Measurements from ENCODE around the gene RTL10.

Gene RTL10

DNA sequence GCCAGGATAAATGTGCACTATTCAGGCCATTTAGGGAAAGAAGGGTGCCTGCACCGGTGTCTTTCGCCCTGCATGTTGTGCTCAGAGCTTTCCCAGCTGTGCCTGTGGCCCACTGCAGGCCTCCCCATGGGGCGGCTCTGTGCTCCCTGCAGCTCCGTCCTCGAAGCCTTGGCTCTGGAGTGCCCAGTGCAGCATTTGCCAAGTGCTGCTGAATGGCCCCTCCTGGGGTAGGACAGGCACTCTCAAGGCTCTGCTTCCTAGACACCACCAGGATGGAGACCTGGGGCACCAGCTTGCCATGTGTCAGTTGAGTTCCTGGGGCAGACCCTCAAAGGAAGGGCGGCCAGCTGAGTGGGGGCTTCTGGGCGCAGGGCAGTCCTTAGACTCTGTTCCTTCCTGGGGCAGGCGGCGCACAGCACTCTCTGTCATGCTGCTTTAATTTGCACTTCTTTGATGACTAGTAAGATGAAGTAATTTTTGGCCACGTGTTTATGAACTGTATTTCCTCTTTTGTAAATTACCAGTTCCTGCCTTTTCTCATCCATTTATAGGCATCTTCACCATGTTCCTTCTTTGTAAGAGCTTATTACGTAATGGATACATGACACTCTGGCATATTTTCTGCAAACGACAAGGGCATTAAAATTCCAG, 32.1 kb upstream of the RTL10 start:
- no peak for TF ChIP-seq EZH2phosphoT487 (IDR thresholded peaks at IDR 0.05; ENCODE audit: borderline replicate concordance, low read length)
- TF ChIP-seq, protein P1, sequence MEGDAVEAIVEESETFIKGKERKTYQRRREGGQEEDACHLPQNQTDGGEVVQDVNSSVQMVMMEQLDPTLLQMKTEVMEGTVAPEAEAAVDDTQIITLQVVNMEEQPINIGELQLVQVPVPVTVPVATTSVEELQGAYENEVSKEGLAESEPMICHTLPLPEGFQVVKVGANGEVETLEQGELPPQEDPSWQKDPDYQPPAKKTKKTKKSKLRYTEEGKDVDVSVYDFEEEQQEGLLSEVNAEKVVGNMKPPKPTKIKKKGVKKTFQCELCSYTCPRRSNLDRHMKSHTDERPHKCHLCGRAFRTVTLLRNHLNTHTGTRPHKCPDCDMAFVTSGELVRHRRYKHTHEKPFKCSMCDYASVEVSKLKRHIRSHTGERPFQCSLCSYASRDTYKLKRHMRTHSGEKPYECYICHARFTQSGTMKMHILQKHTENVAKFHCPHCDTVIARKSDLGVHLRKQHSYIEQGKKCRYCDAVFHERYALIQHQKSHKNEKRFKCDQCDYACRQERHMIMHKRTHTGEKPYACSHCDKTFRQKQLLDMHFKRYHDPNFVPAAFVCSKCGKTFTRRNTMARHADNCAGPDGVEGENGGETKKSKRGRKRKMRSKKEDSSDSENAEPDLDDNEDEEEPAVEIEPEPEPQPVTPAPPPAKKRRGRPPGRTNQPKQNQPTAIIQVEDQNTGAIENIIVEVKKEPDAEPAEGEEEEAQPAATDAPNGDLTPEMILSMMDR (IDR thresholded peaks at IDR 0.05; ENCODE audit: low read depth, low read length, poor library complexity, severe bottlenecking) = no peak
- no peaks in the 10 kb centered on the region for H4K20me1 ChIP-seq (ENCODE audit: control insufficient read depth, insufficient read depth, low read depth, low read length)
- H3K4me2 ChIP-seq (ENCODE audit: low read length) = peak overlapping the region; percentile 63
- H3K79me2 ChIP-seq (ENCODE audit: control insufficient read depth, low read length) = no peaks in the 10 kb centered on the region
- peaks cover 48% of the 10 kb centered on the region for H3K4me1 ChIP-seq (ENCODE audit: control insufficient read depth, low read length)
- peak overlapping the region; percentile 58 for H3K27ac ChIP-seq (ENCODE audit: low read depth, low read length)
- peaks cover 7% of the 10 kb centered on the region for H3K36me3 ChIP-seq (ENCODE audit: control insufficient read depth, low read length)
- H3K4me3 ChIP-seq (ENCODE audit: low read length) = peak overlapping the region; percentile 43
- H3K9me3 ChIP-seq (ENCODE audit: control insufficient read depth, insufficient read depth, low read length) = no peaks in the 10 kb centered on the region
- H3K9me2 ChIP-seq (replicated peaks; ENCODE audit: control insufficient read depth, low read length) = no peaks in the 10 kb centered on the region
- H3F3A ChIP-seq (ENCODE audit: control insufficient read depth, insufficient read depth) = peaks cover 10% of the 10 kb centered on the region; the same call in 1 of the 2 replicates
- no peaks in the 10 kb centered on the region for H3K27me3 ChIP-seq (ENCODE audit: control insufficient read depth, low read length)

DNA sequence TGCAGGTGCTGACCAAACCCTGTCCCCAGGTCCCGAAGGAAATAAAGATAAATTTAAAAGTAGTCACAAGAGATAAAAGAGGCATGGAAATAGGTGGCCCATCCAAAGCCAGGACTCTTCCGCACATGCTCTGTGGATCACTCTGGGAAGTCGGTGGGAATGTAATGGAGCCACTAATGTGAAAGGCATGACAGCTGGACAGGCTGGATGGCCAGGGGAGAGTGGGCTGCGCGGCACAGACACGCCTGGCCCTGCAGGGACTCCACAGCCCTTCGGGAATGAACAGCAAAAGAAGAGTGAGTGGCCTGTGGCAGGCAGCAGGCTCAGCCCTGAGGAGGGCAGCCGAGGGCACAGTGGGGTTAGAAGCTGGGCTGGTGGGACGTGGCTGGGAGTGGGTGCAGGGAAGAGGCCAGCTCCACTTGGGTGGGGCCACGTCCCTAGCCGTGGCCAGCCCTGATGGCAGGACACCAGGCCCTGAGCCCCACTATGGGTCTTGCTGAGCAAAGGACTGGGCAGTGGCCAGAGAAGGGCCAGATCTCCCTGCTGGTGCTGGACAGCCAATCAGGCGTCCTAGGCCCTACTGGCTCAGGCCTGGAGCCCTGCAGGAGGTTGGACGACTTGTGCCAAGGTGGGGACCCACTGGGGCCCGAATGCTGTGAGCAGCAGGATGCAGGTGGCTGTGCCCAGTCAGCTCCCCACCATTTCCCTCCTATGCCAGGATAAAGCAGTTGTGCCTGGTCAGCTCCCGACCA, 31.3 kb upstream of the RTL10 start:
- Histone ChIP-seq H3K27me3 (ENCODE audit: control insufficient read depth, low read length) (no peaks in the 10 kb centered on the region), H3K79me2 (ENCODE audit: control insufficient read depth, low read length) (no peaks in the 10 kb centered on the region), H3K4me2 (ENCODE audit: low read length) (peak overlapping the region; percentile 63), H3K27ac (ENCODE audit: low read depth, low read length) (peak overlapping the region; percentile 58), H4K20me1 (ENCODE audit: control insufficient read depth, insufficient read depth, low read depth, low read length) (no peaks in the 10 kb centered on the region), H3K36me3 (ENCODE audit: control insufficient read depth, low read length) (peaks cover 4% of the 10 kb centered on the region), H3K4me3 (ENCODE audit: low read length) (peak overlapping the region; percentile 43; the same call in 1 of the 2 replicates), H3K4me1 (ENCODE audit: control insufficient read depth, low read length) (peaks cover 41% of the 10 kb centered on the region), H3F3A (ENCODE audit: control insufficient read depth, insufficient read depth) (peaks cover 6% of the 10 kb centered on the region; the same call in 1 of the 2 replicates), H3K9me2 (replicated peaks; ENCODE audit: control insufficient read depth, low read length) (no peaks in the 10 kb centered on the region), H3K9me3 (ENCODE audit: control insufficient read depth, insufficient read depth, low read length) (no peaks in the 10 kb centered on the region)
- TF ChIP-seq EZH2phosphoT487 (IDR thresholded peaks at IDR 0.05; ENCODE audit: borderline replicate concordance, low read length) = no peak

DNA sequence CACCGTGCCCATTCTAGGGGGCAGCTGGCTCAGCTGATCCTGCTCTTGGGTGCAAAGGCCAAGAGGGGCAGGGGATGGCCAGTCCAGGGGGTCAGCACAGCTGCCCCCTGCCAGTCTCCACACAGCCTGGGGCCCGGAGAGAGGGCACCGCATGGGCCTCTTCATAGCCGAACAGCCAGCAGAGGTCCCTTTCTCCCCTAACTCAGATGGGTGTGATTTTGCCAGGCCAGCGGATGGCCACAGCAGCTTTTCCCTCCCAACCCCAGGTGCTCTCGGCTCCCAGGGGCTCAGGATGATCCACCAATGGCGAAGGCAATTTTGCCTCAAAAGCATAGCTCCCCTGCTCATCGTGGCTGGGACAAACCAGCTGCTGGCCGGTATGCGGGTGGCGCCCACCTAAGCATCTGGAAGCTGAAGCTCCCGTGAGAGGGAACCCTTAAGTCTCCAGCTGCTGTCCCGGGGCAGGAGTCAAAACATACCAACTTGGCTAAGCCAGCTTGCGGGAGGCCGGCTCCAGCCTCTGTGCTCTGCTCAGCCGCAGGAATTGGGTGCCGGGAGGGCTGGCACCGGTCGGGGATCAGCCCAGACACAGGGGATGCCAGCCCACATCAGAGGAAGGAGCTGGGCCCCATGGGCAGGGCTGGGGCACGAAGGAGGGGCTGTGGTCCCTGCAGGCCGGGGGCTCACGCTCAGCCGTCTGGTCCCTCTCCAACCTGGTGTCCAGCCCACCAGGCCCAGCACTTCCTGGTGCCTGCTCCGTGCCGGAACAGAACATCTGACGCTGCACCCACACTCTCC, 30.5 kb upstream of the RTL10 start:
- Histone ChIP-seq H3K4me2 (ENCODE audit: low read length) (no peak overlapping the region), H3K9me3 (ENCODE audit: control insufficient read depth, insufficient read depth, low read length) (no peaks in the 10 kb centered on the region), H3K36me3 (ENCODE audit: control insufficient read depth, low read length) (no peaks in the 10 kb centered on the region), H3K27me3 (ENCODE audit: control insufficient read depth, low read length) (no peaks in the 10 kb centered on the region), H3F3A (ENCODE audit: control insufficient read depth, insufficient read depth) (peaks cover 6% of the 10 kb centered on the region; the same call in 1 of the 2 replicates), H3K4me3 (ENCODE audit: low read length) (no peak overlapping the region), H3K9me2 (replicated peaks; ENCODE audit: control insufficient read depth, low read length) (no peaks in the 10 kb centered on the region), H3K27ac (ENCODE audit: low read depth, low read length) (no peak overlapping the region), H4K20me1 (ENCODE audit: control insufficient read depth, insufficient read depth, low read depth, low read length) (no peaks in the 10 kb centered on the region), H3K4me1 (ENCODE audit: control insufficient read depth, low read length) (peaks cover 33% of the 10 kb centered on the region), H3K79me2 (ENCODE audit: control insufficient read depth, low read length) (no peaks in the 10 kb centered on the region)
- TF ChIP-seq, protein P1 (IDR thresholded peaks at IDR 0.05; ENCODE audit: low read depth, low read length, poor library complexity, severe bottlenecking) = no peak
- TF ChIP-seq EZH2phosphoT487 (IDR thresholded peaks at IDR 0.05; ENCODE audit: borderline replicate concordance, low read length) = no peak
